ENCODE results near the gene WNT8A. TPM values are rescaled to one million over a fixed set of nuclear protein-coding genes. Genes with fewer than 3 reads are reported as not detected.

WNT8A gene
- total RNA-seq, 1 donor from 2014 or later = not detected

- no peaks in the 10 kb centered on the region for H3K9me3 Mint-ChIP-seq
- H3K4me1 Mint-ChIP-seq = peaks cover 11% of the 10 kb centered on the region
- H3K27me3 Mint-ChIP-seq (ENCODE audit: low read depth) = peaks cover 7% of the 10 kb centered on the region
Observed at GRCh38 chr5:138111937-138112336, 28.1 kb downstream of the WNT8A start.

DNA sequence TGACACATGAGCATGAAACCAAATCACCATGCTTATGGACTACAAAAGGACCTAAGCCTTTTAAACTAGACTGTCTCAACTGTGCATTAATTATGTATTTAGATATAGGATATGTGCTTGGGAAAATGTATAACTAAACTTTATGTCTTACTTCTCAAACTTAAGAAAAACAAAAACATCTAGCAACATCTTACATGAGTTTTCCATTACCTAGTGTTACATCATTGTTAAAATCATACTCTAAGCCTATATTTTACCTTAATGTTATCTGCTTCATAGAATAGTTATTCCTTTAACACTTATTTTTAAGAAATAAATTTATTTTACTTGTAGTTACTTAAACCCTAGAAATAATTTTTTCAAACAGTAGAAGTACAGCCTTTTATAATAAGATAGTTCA, 31.4 kb downstream of the WNT8A start:
- no peak for DNase-seq (ENCODE audit: low read depth, low spot score)
- Mint-ChIP-seq H3K27me3 (ENCODE audit: low read depth) (peaks cover 5% of the 10 kb centered on the region), H3K9me3 (no peaks in the 10 kb centered on the region), H3K4me1 (peaks cover 7% of the 10 kb centered on the region), H3K36me3 (ENCODE audit: low read depth) (no peaks in the 10 kb centered on the region), H3K4me3 (no peak overlapping the region), H3K27ac (ENCODE audit: unreplicated experiment) (no peak overlapping the region)
- TF ChIP-seq, protein P1, sequence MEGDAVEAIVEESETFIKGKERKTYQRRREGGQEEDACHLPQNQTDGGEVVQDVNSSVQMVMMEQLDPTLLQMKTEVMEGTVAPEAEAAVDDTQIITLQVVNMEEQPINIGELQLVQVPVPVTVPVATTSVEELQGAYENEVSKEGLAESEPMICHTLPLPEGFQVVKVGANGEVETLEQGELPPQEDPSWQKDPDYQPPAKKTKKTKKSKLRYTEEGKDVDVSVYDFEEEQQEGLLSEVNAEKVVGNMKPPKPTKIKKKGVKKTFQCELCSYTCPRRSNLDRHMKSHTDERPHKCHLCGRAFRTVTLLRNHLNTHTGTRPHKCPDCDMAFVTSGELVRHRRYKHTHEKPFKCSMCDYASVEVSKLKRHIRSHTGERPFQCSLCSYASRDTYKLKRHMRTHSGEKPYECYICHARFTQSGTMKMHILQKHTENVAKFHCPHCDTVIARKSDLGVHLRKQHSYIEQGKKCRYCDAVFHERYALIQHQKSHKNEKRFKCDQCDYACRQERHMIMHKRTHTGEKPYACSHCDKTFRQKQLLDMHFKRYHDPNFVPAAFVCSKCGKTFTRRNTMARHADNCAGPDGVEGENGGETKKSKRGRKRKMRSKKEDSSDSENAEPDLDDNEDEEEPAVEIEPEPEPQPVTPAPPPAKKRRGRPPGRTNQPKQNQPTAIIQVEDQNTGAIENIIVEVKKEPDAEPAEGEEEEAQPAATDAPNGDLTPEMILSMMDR (conservative IDR thresholded peaks at IDR 0.05) = no peak

More at GRCh38 chr5:138111937-138112336, 28.1 kb downstream of the WNT8A start:
- no peak overlapping the region for H3K27ac Mint-ChIP-seq (ENCODE audit: unreplicated experiment)
- no peaks in the 10 kb centered on the region for H3K36me3 Mint-ChIP-seq (ENCODE audit: low read depth)
- TF ChIP-seq, protein P1 (conservative IDR thresholded peaks at IDR 0.05) = no peak
- DNase-seq (ENCODE audit: low read depth, low spot score) = no peak
- no peak overlapping the region for H3K4me3 Mint-ChIP-seq

DNA sequence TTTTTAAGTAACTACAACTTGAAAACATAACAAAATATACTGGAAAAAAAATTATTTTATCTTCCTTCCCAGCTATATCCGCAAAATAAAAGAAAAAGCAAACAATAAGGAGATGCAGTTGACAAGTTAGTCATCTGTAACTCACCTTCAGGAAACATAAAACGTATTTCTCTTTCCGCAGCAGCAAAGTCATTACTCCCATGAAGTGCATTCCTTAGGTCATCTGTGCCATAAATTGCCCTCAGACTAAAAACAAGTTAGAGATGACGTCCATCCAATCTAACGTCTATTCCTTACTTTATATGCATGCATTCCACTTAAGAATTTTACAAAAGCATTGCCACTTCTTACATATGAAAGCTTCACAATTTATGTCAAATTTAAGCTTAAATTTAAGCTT, 44.5 kb downstream of the WNT8A start:
- Mint-ChIP-seq H3K4me3 (no peak overlapping the region), H3K27ac (ENCODE audit: unreplicated experiment) (no peak overlapping the region), H3K36me3 (ENCODE audit: low read depth) (no peaks in the 10 kb centered on the region), H3K27me3 (ENCODE audit: low read depth) (no peaks in the 10 kb centered on the region), H3K4me1 (no peaks in the 10 kb centered on the region), H3K9me3 (no peaks in the 10 kb centered on the region)
- no peak for DNase-seq (ENCODE audit: low read depth, low spot score)
- TF ChIP-seq, protein P1 (conservative IDR thresholded peaks at IDR 0.05) = no peak

- TF ChIP-seq, protein P1 (conservative IDR thresholded peaks at IDR 0.05) = no peak
- no peak overlapping the region for H3K27ac Mint-ChIP-seq (ENCODE audit: unreplicated experiment)
- no peaks in the 10 kb centered on the region for H3K9me3 Mint-ChIP-seq
- DNase-seq (ENCODE audit: low read depth, low spot score) = no peak
- H3K4me1 Mint-ChIP-seq = no peaks in the 10 kb centered on the region
- no peaks in the 10 kb centered on the region for H3K27me3 Mint-ChIP-seq (ENCODE audit: low read depth)
- no peak overlapping the region for H3K4me3 Mint-ChIP-seq
- H3K36me3 Mint-ChIP-seq (ENCODE audit: low read depth) = no peaks in the 10 kb centered on the region
Observed at GRCh38 chr5:138129347-138129746, 45.5 kb downstream of the WNT8A start.

GRCh38 chr5:138132543-138132942, 48.7 kb downstream of the WNT8A start:
- H3K4me3 Mint-ChIP-seq = no peak overlapping the region
- no peaks in the 10 kb centered on the region for H3K27me3 Mint-ChIP-seq (ENCODE audit: low read depth)
- no peak for DNase-seq (ENCODE audit: low read depth, low spot score)
- H3K9me3 Mint-ChIP-seq = no peaks in the 10 kb centered on the region
- TF ChIP-seq, protein P1 (conservative IDR thresholded peaks at IDR 0.05) = no peak
- H3K36me3 Mint-ChIP-seq (ENCODE audit: low read depth) = no peaks in the 10 kb centered on the region
- H3K27ac Mint-ChIP-seq (ENCODE audit: unreplicated experiment) = no peak overlapping the region
- H3K4me1 Mint-ChIP-seq = no peaks in the 10 kb centered on the region

All from neural crest cell (in vitro differentiated cells).